Measurements from ENCODE around the gene SELENON.

DNA sequence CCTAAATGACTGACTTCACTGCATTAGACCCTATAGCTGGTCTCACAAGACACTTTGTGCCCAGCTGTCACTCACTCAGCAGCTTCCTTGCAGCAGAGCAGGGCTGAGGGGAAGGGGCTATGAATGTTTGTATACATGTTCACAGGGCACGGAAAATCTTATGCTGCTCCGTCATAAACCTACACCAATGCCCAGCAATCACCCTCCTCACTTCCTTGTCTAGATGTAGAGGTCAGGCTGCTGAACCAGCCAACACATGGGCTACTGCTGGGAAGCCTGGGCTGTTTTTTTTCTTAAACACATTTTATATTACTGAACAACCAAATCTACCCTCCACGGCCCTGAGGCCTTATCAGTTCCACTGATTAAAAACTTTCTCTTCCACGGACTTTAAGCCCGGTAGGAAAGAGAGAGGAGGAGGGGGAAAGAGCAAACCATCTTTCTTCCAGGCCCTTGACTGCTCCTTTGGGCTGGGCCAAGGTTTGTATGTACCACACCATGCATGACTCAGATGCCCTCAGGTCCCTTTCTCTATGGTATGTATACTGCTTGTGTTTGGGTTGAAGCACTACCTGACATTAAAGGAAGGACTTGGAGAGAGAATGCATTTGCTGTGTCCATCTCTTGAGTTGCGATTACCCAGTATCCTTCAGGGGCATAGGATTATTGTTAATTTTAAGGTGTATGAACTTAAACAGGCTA lies 32.5 kb downstream of the SELENON start:
- TF ChIP-seq, protein P1, sequence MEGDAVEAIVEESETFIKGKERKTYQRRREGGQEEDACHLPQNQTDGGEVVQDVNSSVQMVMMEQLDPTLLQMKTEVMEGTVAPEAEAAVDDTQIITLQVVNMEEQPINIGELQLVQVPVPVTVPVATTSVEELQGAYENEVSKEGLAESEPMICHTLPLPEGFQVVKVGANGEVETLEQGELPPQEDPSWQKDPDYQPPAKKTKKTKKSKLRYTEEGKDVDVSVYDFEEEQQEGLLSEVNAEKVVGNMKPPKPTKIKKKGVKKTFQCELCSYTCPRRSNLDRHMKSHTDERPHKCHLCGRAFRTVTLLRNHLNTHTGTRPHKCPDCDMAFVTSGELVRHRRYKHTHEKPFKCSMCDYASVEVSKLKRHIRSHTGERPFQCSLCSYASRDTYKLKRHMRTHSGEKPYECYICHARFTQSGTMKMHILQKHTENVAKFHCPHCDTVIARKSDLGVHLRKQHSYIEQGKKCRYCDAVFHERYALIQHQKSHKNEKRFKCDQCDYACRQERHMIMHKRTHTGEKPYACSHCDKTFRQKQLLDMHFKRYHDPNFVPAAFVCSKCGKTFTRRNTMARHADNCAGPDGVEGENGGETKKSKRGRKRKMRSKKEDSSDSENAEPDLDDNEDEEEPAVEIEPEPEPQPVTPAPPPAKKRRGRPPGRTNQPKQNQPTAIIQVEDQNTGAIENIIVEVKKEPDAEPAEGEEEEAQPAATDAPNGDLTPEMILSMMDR (IDR thresholded peaks at IDR 0.05): no peak
- TF ChIP-seq POLR2AphosphoS5 (IDR thresholded peaks at IDR 0.05): no peak

Measured in breast epithelium (tissue), 3 donors.